Loucy (cell line): Measurements from ENCODE around the gene OVOL2.

ENCODE experiments used
- EZH2phosphoT487 ChIP-seq: fragments of 200-600 bp; IDR thresholded peaks from 2 replicates; pipeline ENCODE4 v1.6.1; 2018; ENCODE audit warnings: antibody characterized with exemption, mild to moderate bottlenecking, moderate library complexity, borderline replicate concordance
- TF ChIP-seq, protein P1 (sequence below): fragments of 200-600 bp; sonication (generic); conservative IDR thresholded peaks from 2 replicates; pipeline ENCODE4 v1.5.1; 2014; ENCODE audit warnings: mild to moderate bottlenecking, antibody characterized with exemption, low read length

DNA sequence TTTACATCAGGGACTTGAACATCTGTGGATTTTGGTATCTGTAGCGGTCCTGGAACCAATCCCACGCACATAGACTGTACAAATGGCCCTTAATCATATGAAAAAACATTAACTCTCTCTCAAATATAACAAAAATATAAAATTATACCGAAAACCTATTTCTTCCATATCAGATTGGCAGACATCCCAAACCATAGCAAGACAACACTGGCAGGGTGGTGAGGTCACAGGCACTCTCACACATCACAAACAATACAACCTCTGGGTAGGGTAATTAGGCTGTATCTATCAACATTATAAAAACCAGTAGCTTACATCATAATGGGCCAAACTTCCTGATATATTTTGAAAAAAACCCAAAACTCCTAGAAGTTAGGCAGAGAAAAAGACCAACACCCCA lies 40.9 kb downstream of the OVOL2 start:
- TF ChIP-seq, protein P1, sequence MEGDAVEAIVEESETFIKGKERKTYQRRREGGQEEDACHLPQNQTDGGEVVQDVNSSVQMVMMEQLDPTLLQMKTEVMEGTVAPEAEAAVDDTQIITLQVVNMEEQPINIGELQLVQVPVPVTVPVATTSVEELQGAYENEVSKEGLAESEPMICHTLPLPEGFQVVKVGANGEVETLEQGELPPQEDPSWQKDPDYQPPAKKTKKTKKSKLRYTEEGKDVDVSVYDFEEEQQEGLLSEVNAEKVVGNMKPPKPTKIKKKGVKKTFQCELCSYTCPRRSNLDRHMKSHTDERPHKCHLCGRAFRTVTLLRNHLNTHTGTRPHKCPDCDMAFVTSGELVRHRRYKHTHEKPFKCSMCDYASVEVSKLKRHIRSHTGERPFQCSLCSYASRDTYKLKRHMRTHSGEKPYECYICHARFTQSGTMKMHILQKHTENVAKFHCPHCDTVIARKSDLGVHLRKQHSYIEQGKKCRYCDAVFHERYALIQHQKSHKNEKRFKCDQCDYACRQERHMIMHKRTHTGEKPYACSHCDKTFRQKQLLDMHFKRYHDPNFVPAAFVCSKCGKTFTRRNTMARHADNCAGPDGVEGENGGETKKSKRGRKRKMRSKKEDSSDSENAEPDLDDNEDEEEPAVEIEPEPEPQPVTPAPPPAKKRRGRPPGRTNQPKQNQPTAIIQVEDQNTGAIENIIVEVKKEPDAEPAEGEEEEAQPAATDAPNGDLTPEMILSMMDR, result no peak
- TF ChIP-seq EZH2phosphoT487, result no peak
